Breast epithelium (tissue), 4 donors: ENCODE data around the gene S100P. TPM values are rescaled to one million over a fixed set of nuclear protein-coding genes. Genes with fewer than 3 reads are reported as not detected.
"Not testable (repeated sequence)": the region's sequence is repeated elsewhere in the genome, so short reads cannot be mapped to it uniquely, and the experiment has no call there.

Experiments used
- DNase-seq, 2 donors: peaks; one replicate each; pipeline ENCODE4 v3.0.0-alpha.2; 2019; ENCODE audit warnings: low spot score in 2 of 2
- H3K27ac ChIP-seq, 2 donors: fragments of 200-600 bp; sonication (generic) in 1 of 2; one replicate each; pipeline ENCODE4 v1.5.1; 2016 to 2019; ENCODE audit warnings: mild to moderate bottlenecking in 1 of 2
- H3K27me3 ChIP-seq, 2 donors: fragments of 200-600 bp; sonication (generic) in 1 of 2; one replicate each; pipeline versions ENCODE4 v1.5.1 to v1.6.0; 2017 to 2019; ENCODE audit warnings: control low read depth in 1 of 2, mild to moderate bottlenecking in 1 of 2
- H3K36me3 ChIP-seq: fragments of 200-600 bp; one replicate; pipeline ENCODE4 v1.5.1; 2019
- H3K4me1 ChIP-seq, 2 donors: fragments of 200-600 bp; sonication (generic); one replicate each; pipeline ENCODE4 v1.5.1; 2016 to 2019; ENCODE audit warnings: control low read depth in 1 of 2
- H3K4me3 ChIP-seq, 3 donors: fragments of 200-600 bp; sonication (generic); 1 replicate in 2 of 3; 2 replicates in 1 of 3; pipeline ENCODE4 v1.5.1; 2016 to 2019; ENCODE audit warnings: mild to moderate bottlenecking in 3 of 3, moderate library complexity in 2 of 3
- H3K9me3 ChIP-seq, 2 donors: fragments of 200-600 bp; sonication (generic) in 1 of 2; one replicate each; pipeline ENCODE4 v1.5.1; 2016 to 2019; ENCODE audit warnings: control low read depth in 1 of 2
- CTCF ChIP-seq, 3 donors: fragments of 450-650 bp; IDR thresholded peaks; one replicate each; pipeline ENCODE4 v1.5.1; 2016 to 2017; ENCODE audit warnings: antibody characterized with exemption in 3 of 3, mild to moderate bottlenecking in 3 of 3, moderate library complexity in 3 of 3
- POLR2A ChIP-seq: fragments of 450-650 bp; IDR thresholded peaks from one replicate; pipeline ENCODE4 v1.6.1; 2016; ENCODE audit warnings: antibody characterized with exemption, mild to moderate bottlenecking, moderate library complexity
- POLR2AphosphoS5 ChIP-seq, 3 donors: sonication (generic); formaldehyde crosslinking; IDR thresholded peaks; one replicate each; pipeline ENCODE4 v1.6.1; 2017; ENCODE audit warnings: antibody characterized with exemption in 3 of 3
- intact Hi-C: fragments of 100-400 bp; cut with DNase I; formaldehyde crosslinking; loops from one replicate; pipeline ENCODE4 v1.15.1; 2023; ENCODE audit warnings: low total_unique reads
- total RNA-seq, 3 donors: library from RNA; depleted of rRNA; stranded (reverse); fragments of >200 nt; gene quantifications; one replicate each; pipeline ENCODE4 v1.1.0, GENCODE V29; 2016

Gene S100P
- total RNA-seq, 3 donors from 2014 or later, result 0.29 to 0.98 TPM; not detected in 1

GRCh38 chr4:6649216-6649615 lies 44.5 kb upstream of the S100P start:
- Histone ChIP-seq H3K4me3 (no peak overlapping the region), H3K27ac (no peak overlapping the region), H3K4me1 (no peaks in the 10 kb centered on the region), H3K27me3 (no peaks in the 10 kb centered on the region), H3K36me3 (no peaks in the 10 kb centered on the region), H3K9me3 (no peaks in the 10 kb centered on the region)
- no peak for TF ChIP-seq POLR2AphosphoS5 (IDR thresholded peaks at IDR 0.05)
- no peak for TF ChIP-seq CTCF (IDR thresholded peaks at IDR 0.05)
- TF ChIP-seq POLR2A, result no peak
- DNase-seq, result no peak
- intact Hi-C loops, result no loop called here

- H3K36me3 ChIP-seq, H3K27ac ChIP-seq, H3K4me1 ChIP-seq, H3K27me3 ChIP-seq, H3K4me3 ChIP-seq, H3K9me3 ChIP-seq, intact Hi-C loops, DNase-seq: not testable (repeated sequence)
Observed at GRCh38 chr4:6654211-6654610, 39.5 kb upstream of the S100P start.

- H3K9me3 ChIP-seq, DNase-seq, H3K27me3 ChIP-seq, H3K36me3 ChIP-seq, H3K27ac ChIP-seq, intact Hi-C loops, H3K4me1 ChIP-seq, H3K4me3 ChIP-seq: not testable (repeated sequence)
Observed at GRCh38 chr4:6655291-6655690, 38.4 kb upstream of the S100P start.

- DNase-seq, result no peak
- Histone ChIP-seq H3K4me1 (no peaks in the 10 kb centered on the region), H3K9me3 (no peaks in the 10 kb centered on the region), H3K36me3 (no peaks in the 10 kb centered on the region), H3K4me3 (no peak overlapping the region), H3K27ac (no peak overlapping the region), H3K27me3 (no peaks in the 10 kb centered on the region)
- TF ChIP-seq POLR2A, result no peak
- no peak for TF ChIP-seq CTCF (IDR thresholded peaks at IDR 0.05)
- TF ChIP-seq POLR2AphosphoS5 (IDR thresholded peaks at IDR 0.05), result no peak
- intact Hi-C loops, result no loop called here
Observed at GRCh38 chr4:6655924-6656323, 37.8 kb upstream of the S100P start.

GRCh38 chr4:6657242-6658208 lies 36.2 kb upstream of the S100P start:
- intact Hi-C loops, result no loop called here
- H3K4me1 ChIP-seq, result no peaks in the 10 kb centered on the region
- no peaks in the 10 kb centered on the region for H3K36me3 ChIP-seq
- no peak for DNase-seq
- H3K9me3 ChIP-seq, result no peaks in the 10 kb centered on the region
- H3K4me3 ChIP-seq, result no peak overlapping the region
- no peaks in the 10 kb centered on the region for H3K27me3 ChIP-seq
- TF ChIP-seq POLR2A, result no peak
- no peak for TF ChIP-seq POLR2AphosphoS5 (IDR thresholded peaks at IDR 0.05)
- TF ChIP-seq CTCF (IDR thresholded peaks at IDR 0.05), result no peak
- peak overlapping the region in 1 of 2 donors; percentile 84 for H3K27ac ChIP-seq

- H3K4me3 ChIP-seq, result peak overlapping the region; percentile 43 to 75 (median 57)
- H3K9me3 ChIP-seq, result no peaks in the 10 kb centered on the region
- no peak for TF ChIP-seq POLR2AphosphoS5 (IDR thresholded peaks at IDR 0.05)
- TF ChIP-seq POLR2A, result no peak
- no peak for TF ChIP-seq CTCF (IDR thresholded peaks at IDR 0.05)
- peak overlapping the region; percentile 64 to 84 for H3K27ac ChIP-seq
- no peak for DNase-seq
- H3K27me3 ChIP-seq, result no peaks in the 10 kb centered on the region
- H3K36me3 ChIP-seq, result no peaks in the 10 kb centered on the region
- no peaks in the 10 kb centered on the region for H3K4me1 ChIP-seq
- intact Hi-C loops, result no loop called here
Observed at GRCh38 chr4:6658209-6658595, 35.5 kb upstream of the S100P start.
